ENCODE measurements around the gene MCM3AP.

Gene MCM3AP

GRCh38 chr21:46269466-46269865 lies 15.9 kb downstream of the MCM3AP start:
- DNase-seq (ENCODE audit: low spot score), result no peak

- no peak for DNase-seq (ENCODE audit: low spot score)
These were observed 17.0 kb downstream of the MCM3AP start for GRCh38 chr21:46268371-46268770.

GRCh38 chr21:46266946-46267345 lies 18.5 kb downstream of the MCM3AP start:
- no peak for DNase-seq (ENCODE audit: low spot score)

- DNase-seq (ENCODE audit: low spot score), result no peak
These were observed 19.5 kb downstream of the MCM3AP start for GRCh38 chr21:46265736-46266525.

DNA sequence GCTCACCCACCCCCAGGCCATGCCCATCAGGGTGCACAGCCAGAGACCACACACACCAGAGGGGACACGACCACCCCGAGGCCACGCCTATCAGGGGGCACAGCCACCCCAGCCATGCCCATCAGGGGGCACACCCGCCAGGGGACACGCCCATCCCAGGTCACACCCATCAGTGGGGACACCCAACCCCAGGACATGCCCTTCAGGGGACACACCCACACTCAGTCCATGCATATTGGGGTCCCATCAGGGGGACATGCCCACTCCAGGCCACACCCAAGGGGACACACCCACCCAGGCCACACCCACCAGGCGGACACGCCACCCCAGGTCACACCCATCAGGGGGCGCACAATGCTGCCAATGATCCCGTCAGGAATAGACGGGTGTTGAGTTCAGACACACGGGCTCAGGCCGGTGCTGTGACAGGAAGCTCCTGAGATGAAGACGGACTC lies 20.7 kb downstream of the MCM3AP start:
- DNase-seq (ENCODE audit: low spot score), result no peak

- DNase-seq (ENCODE audit: low spot score), result no peak
These were observed 21.2 kb downstream of the MCM3AP start for GRCh38 chr21:46264046-46264689.

- DNase-seq (ENCODE audit: low spot score), result peak; percentile 63
These were observed 28.9 kb downstream of the MCM3AP start for GRCh38 chr21:46256501-46256994.

- no peak for DNase-seq (ENCODE audit: low spot score)
These were observed 29.6 kb downstream of the MCM3AP start for GRCh38 chr21:46255758-46256337.

GRCh38 chr21:46255166-46255565 lies 30.2 kb downstream of the MCM3AP start:
- no peak for DNase-seq (ENCODE audit: low spot score)

- no peak for DNase-seq (ENCODE audit: low spot score)
These were observed 31.0 kb downstream of the MCM3AP start for GRCh38 chr21:46254208-46254975.

DNA sequence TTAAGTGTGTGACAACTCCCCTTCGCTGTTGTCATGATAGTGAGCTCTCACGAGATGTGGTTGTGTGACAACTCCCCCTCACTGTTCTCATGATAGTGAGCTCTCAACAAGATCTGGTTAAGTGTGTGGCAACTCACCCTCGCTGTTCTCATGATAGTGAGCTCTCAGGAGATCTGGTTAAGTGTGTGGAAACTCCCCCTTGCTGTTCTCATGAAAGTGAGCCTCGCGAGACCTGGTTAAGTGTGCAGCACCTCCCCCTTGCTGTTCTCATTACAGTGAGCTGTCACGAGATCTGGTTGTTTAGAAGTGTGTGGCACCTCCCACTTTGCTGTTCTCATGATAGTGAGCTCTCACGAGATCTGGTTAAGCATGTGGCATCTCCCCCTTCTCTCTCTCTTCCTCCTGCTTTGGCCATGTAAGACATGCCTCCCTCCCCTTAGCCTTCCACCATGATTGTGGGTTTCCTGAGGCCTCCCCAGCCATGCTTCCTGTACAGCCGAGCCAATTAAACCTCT lies 31.7 kb downstream of the MCM3AP start:
- no peak for DNase-seq (ENCODE audit: low spot score)

GRCh38 chr21:46252840-46253239 lies 32.6 kb downstream of the MCM3AP start:
- no peak for DNase-seq (ENCODE audit: low spot score)

DNA sequence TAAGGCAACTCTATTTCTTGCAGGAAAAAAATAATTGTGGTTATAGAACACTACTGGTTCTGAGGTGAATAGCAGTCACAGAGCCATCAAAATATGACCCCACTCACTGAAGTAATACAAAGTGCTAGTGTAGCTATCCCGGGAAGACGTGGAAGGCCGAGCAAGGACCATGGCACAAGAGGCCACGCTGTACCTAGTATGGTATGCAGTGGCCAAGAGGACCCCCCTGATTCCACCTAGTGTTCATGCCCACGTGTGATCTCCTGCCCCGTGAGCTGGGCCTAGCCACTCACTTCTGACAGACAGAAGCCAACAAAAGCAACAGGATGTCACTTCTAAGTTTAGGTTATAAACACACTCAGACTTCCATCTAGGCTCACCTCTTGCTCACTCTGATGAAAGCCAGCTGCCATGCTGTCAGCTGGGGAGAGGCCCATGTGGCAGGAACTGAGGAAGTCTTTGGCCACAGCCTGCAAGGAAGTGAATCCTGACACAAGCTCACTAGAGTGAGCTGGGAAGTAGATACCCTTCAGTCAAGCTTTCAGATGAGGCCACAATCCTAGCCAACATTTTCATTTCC lies 35.2 kb downstream of the MCM3AP start:
- DNase-seq (ENCODE audit: low spot score), result no peak

- DNase-seq (ENCODE audit: low spot score), result no peak
These were observed 36.6 kb downstream of the MCM3AP start for GRCh38 chr21:46248827-46249226.

- no peak for DNase-seq (ENCODE audit: low spot score)
These were observed 37.0 kb downstream of the MCM3AP start for GRCh38 chr21:46248422-46248782.

GRCh38 chr21:46247699-46248421 lies 37.6 kb downstream of the MCM3AP start:
- DNase-seq (ENCODE audit: low spot score), result no peak

GRCh38 chr21:46246345-46246744 lies 39.1 kb downstream of the MCM3AP start:
- no peak for DNase-seq (ENCODE audit: low spot score)

GRCh38 chr21:46245213-46245915 lies 40.0 kb downstream of the MCM3AP start:
- DNase-seq (ENCODE audit: low spot score), result no peak

DNA sequence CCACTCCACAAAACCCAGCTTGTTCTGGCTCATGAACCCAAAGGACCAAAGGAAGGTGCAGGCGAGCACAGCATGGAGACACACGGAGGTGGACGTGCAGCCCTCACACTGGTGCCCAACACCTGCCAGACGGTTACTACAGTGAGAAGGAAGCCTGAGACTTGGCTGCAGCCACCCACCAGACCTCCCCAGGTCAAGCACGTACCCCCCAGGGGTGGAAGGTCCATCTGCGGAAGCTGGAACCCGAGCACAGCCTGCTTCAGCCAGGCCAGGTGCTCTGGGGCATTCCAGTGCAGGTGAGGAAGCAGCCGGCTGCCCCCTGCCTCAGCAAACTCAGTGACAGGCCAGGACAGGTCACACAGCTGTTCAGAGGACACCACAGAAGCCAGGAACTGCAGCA lies 40.8 kb downstream of the MCM3AP start:
- DNase-seq (ENCODE audit: low spot score), result no peak

GRCh38 chr21:46243960-46244361 lies 41.5 kb downstream of the MCM3AP start:
- DNase-seq (ENCODE audit: low spot score), result no peak
